GM08714 (cell line): ENCODE data around the gene TMEM220.

Source experiments
- H3K4me3 ChIP-seq: fragments of 200-500 bp; sonication (Bioruptor generic); 2 replicates; pipeline ENCODE4 v1.5.1; 2014; ENCODE audit warnings: mild to moderate bottlenecking, low read length, inconsistent platforms
- ZNF274 ChIP-seq: IDR thresholded peaks from 2 replicates; pipeline ENCODE4 v1.6.1; 2012; ENCODE audit warnings: mild to moderate bottlenecking, low read depth, low read length

The TMEM220 gene

DNA sequence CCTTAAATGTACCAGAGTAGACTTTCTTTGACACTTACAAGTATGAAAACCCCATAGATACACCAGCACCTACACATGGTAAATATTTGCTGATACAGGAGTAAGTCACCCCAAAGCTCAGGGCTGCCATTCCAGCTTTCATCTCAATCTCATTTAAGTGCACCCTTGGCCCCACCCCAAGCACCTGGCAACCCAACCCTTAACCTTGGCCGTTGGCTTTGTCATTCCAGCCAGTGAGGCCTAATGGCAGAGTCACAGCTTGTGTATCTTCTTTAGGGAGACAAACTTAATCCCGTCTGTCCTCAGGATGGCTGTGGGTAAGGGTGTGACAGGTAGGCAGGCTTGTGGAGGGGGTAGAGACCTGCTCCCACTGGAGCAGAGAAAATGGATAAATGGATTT lies 31.5 kb upstream of the TMEM220 start:
- H3K4me3 ChIP-seq: no peak overlapping the region

GRCh38 chr17:10758062-10758461 lies 28.2 kb upstream of the TMEM220 start:
- no peak overlapping the region for H3K4me3 ChIP-seq
- no peak for TF ChIP-seq ZNF274

More for the DNA sequence above, 31.5 kb upstream of the TMEM220 start:
- no peak for TF ChIP-seq ZNF274

- no peak for TF ChIP-seq ZNF274
- no peak overlapping the region for H3K4me3 ChIP-seq
These were observed 27.8 kb upstream of the TMEM220 start for GRCh38 chr17:10757647-10758046.

DNA sequence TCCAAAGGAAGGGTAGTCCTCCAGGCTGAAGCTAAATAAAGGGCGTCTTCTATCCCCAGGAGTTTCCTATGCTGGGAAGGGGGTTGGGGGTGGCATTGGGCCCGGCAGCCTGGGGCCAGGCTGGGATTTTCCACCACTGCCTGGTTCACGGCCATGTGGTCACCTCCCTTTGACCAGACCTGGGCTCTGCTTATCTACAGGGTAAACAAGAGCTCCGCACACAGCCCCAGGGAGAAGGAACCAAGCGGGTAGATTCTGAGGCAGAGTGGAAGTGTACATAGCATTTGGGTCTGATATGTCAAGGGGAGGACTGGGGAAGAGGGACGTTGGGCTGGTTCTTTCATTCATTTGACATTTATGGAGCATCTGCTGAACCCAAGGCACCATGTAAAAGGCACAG lies 27.2 kb upstream of the TMEM220 start:
- no peak overlapping the region for H3K4me3 ChIP-seq
- TF ChIP-seq ZNF274: no peak

DNA sequence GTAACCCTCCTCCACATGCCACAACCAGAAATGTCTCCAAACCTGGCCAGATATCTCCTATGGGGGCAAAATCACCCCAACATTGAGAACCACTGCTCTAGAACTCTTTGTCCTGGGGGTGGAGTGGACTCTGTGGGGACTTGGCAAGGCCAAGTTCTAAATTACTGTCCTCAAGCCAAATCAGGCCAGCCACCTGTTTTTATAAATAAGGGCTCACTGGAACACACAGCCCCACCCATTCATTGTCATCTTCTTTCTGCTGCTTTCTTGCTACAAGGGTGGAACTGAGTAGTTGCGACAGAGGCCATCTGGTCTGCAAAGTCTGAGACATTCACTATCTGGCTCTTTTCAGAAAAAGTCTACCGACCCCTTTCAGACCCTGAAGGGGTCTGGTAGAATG lies 26.8 kb upstream of the TMEM220 start:
- H3K4me3 ChIP-seq: no peak overlapping the region
- TF ChIP-seq ZNF274: no peak

GRCh38 chr17:10756185-10756584 lies 26.4 kb upstream of the TMEM220 start:
- TF ChIP-seq ZNF274: no peak
- H3K4me3 ChIP-seq: no peak overlapping the region

- H3K4me3 ChIP-seq: no peak overlapping the region
- TF ChIP-seq ZNF274: no peak
These were observed 25.8 kb upstream of the TMEM220 start for GRCh38 chr17:10755592-10756127.

GRCh38 chr17:10754861-10755591 lies 25.2 kb upstream of the TMEM220 start:
- no peak for TF ChIP-seq ZNF274
- no peak overlapping the region for H3K4me3 ChIP-seq

DNA sequence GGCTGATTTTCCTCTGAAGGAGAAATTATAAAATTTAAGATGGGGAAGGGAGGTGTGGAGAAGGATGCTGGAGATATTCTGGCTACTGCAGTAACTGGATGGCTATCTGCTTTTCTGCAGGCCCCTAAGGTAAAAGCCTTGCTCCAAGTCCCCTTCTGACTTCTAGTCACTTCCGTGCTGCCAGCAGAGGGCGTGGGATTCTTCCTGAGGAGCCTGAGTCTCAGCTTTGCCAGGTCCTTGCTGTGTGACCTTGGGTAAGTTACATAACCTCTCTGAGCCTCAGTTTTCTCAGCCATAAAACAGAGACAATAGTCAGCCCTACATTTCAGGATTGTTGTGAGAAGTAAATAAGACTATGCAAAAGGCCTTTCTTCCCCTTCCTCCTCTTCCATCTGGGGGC lies 24.3 kb upstream of the TMEM220 start:
- no peak for TF ChIP-seq ZNF274
- H3K4me3 ChIP-seq: no peak overlapping the region

DNA sequence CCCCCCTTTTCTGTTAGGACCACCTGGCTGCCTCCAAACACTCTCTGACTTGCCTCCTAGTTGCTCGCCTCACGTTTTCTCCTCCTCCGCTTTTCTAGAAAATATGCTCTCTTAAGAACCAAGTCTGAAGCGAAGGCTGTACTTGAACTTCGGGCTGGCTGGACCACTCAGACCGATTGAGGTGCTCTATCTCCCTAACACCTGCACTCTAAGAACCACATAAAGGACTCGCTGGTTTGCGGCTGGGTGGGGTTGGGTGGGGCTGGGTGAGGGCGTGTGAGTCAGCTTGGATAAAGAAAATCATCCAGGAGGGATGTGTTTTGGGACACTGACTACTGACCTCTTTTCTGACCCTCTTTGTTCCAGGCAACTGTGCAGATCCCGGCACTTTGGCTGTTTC lies 22.9 kb upstream of the TMEM220 start:
- no peak overlapping the region for H3K4me3 ChIP-seq
- TF ChIP-seq ZNF274: no peak

DNA sequence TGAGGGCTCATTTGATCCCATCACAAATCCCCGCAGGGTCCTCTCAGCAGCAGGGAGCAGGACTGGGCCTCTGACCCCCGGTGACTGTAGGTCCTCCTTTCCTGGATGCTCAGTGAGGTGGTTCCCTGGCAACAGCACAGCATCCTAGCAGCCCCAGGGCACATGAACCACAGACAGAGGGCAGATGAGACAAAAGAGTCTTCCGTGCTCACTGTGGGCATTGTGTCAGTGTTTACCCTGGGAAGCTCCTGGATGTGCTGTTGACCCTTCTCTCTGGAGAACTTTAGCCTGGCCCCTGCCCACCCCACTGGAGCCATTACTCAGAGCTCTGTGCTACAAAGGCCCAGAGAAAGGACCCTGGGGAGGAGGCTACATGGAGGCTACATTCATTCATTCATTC lies 21.7 kb upstream of the TMEM220 start:
- TF ChIP-seq ZNF274: no peak
- no peak overlapping the region for H3K4me3 ChIP-seq

DNA sequence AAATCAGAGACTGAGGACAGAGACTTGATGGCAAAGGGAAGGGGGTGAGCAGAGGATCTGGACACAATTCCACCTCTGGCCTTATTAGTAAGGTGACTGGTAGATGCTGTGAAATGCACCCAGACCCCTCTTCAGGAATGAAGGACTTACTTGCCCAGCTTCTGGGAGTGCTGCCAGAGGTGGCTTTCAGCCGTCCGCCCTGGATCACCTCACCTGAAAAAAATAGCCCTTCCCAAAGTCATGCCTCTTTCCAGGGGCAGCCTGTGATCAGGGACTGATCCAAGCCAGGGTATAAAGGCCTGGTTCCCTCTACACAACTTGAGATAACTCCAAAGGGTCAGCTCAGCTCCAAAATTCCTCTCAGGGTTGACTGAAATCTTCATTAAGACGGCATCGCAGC lies 20.4 kb upstream of the TMEM220 start:
- H3K4me3 ChIP-seq: no peak overlapping the region

DNA sequence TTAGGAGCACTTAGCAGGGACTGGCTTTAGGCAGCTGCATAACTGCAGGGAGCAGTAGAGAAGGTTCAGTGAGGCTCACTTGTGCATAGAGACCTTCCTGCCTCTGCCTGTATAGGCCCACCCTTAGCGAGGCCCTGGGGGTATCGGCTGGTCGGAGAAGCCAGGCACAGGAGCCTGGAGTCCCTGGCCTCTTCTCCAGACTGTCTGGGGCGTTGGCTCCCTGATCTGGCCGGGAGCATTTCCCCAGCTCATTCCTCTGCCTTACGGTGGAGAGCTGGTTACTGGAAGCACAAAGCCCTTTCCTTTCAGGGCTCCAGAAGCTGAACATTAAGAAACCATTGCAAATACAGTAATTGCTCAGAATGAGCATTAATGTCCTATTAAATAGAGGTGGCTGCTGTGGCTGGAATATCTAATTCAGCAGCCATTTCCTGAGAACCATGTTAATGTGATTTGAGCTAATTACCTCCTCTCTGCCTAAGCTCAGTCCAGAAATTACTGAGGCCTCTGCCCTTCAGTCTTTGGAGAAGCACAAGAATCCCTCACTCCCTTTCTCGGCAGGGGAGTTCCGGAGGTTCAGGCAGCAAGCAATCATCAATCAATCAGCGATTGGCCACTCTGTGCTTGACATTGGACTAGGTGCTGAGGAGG lies 18.8 kb upstream of the TMEM220 start:
- no peak for TF ChIP-seq ZNF274
- no peak overlapping the region for H3K4me3 ChIP-seq

More for the DNA sequence above, 20.4 kb upstream of the TMEM220 start:
- TF ChIP-seq ZNF274: no peak

DNA sequence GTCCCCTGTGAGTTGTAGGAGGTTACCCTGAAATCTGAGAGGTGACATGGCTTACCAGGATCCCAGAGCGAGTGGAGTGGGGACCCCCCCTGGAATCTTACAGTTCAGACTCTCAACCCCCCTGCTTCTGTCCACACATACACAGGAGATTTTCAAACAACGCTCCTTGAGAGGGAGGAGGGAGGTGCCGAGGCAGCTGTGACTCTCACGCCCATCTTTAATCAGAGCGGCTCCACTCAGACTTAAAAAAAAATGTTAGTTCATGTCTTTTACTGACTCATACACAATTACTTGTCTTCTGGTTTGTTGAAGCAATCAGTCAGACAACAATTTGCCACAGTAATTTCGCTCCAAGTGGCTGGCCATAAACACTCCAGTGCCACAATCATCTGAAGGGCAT lies 15.4 kb upstream of the TMEM220 start:
- no peak for TF ChIP-seq ZNF274

DNA sequence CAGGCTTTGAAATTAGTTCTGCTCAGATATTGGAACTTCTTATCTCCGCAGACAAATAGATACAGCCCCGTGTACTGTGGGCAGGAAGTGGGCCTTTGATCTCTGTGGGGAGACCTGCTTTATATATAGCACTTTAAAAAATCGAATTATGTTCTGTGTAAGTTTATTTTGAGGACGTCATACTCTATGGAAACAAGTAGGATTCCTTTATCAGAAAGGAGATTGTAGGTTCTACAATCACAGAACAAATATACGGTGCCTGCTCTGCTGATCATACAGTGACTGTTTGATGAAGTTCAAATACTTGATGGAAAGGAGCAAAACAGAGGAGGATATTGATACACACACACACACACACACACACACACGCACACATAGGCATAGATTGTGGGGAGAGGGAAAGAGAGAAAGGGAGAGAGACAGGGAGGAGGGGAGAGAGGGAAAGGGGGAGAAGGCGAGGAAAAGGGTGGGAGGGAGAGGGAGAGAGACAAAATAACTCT lies 14.7 kb upstream of the TMEM220 start:
- no peak for TF ChIP-seq ZNF274
- H3K4me3 ChIP-seq: no peak overlapping the region

More for the DNA sequence above, 15.4 kb upstream of the TMEM220 start:
- H3K4me3 ChIP-seq: no peak overlapping the region
